ENCODE results near the gene DZIP1L. TPM values are rescaled to one million over a fixed set of nuclear protein-coding genes. Genes with fewer than 3 reads are reported as not detected.

The DZIP1L gene
- 3.9 and 5.2 TPM in 2 replicates for total RNA-seq

GRCh38 chr3:138114988-138115971, at the start of gene DZIP1L:
TSS of gene DZIP1L (minus strand) at chr3:138115608. CDS start at chr3:138103971, 11,637 bp downstream.

GRCh38 chr3:138132239-138132638, 16.8 kb upstream of the DZIP1L start, which contains the start of gene A4GNT:
TSS of gene A4GNT (minus strand) at chr3:138132390. CDS start at chr3:138131256, 1,134 bp downstream.

Other genes starting within 250 kb of the DZIP1L start
- gene CLDN18, start 105.4 kb downstream of the DZIP1L start, total RNA-seq = not detected in 2 replicates
- gene A4GNT, start 16.8 kb upstream of the DZIP1L start, total RNA-seq = not detected in 2 replicates
- gene DBR1, start 59.3 kb upstream of the DZIP1L start, total RNA-seq = 9.7 and 9.9 TPM in 2 replicates
- gene ARMC8, start 71.7 kb upstream of the DZIP1L start, total RNA-seq = 32.1 TPM in 2 replicates
- gene NME9, start 214.2 kb upstream of the DZIP1L start, total RNA-seq = not detected in 2 replicates
- 11.4 and 20.4 TPM in 2 replicates for gene MRAS, start 233.0 kb upstream of the DZIP1L start, total RNA-seq